ENCODE measurements around the gene THEMIS. TPM values are rescaled to one million over a fixed set of nuclear protein-coding genes. Genes with fewer than 3 reads are reported as not detected.

Gene THEMIS
- total RNA-seq, 1 donor from 2014 or later = not detected

- no peaks in the 10 kb centered on the region for H3F3A ChIP-seq (ENCODE audit: low read depth)
- H3K36me3 ChIP-seq = no peaks in the 10 kb centered on the region
- H3K4me1 ChIP-seq = no peaks in the 10 kb centered on the region
- H2AFZ ChIP-seq (replicated peaks) = no peak overlapping the region
- H3K27me3 ChIP-seq = no peaks in the 10 kb centered on the region
- DNase-seq (ENCODE audit: low spot score) = no peak
- no peak overlapping the region for H3K4me3 ChIP-seq
- no peak overlapping the region for H3K27ac Mint-ChIP-seq
- no peaks in the 10 kb centered on the region for H3K9me3 Mint-ChIP-seq
- no peak overlapping the region for H3K4me3 Mint-ChIP-seq
- no peaks in the 10 kb centered on the region for H4K20me1 ChIP-seq (ENCODE audit: low read depth)
- no peaks in the 10 kb centered on the region for H3K9me3 ChIP-seq (ENCODE audit: low read depth)
- H3K9ac ChIP-seq = no peak overlapping the region
- no peaks in the 10 kb centered on the region for H3K36me3 Mint-ChIP-seq
- H3K79me2 ChIP-seq (ENCODE audit: low read depth) = no peaks in the 10 kb centered on the region
- H3K4me1 Mint-ChIP-seq = no peaks in the 10 kb centered on the region
- no peak overlapping the region for H3K27ac ChIP-seq
- TF ChIP-seq EZH2 (IDR thresholded peaks at IDR 0.05) (no peak), EZH2phosphoT487 (IDR thresholded peaks at IDR 0.05) (no peak), CTCF (IDR thresholded peaks at IDR 0.05) (no peak)
- no peaks in the 10 kb centered on the region for H3K27me3 Mint-ChIP-seq (ENCODE audit: insufficient read depth, low read depth)
- H3K4me2 ChIP-seq = no peak overlapping the region
These were observed 92.9 kb downstream of the THEMIS start for GRCh38 chr6:127807806-127808517.

- no peak for DNase-seq (ENCODE audit: low spot score)
- no peaks in the 10 kb centered on the region for H3K9me3 ChIP-seq (ENCODE audit: low read depth)
- no peaks in the 10 kb centered on the region for H3K9me3 Mint-ChIP-seq
- H3K4me3 Mint-ChIP-seq = no peak overlapping the region
- H3K27me3 ChIP-seq = no peaks in the 10 kb centered on the region
- no peaks in the 10 kb centered on the region for H3K27me3 Mint-ChIP-seq (ENCODE audit: insufficient read depth, low read depth)
- no peaks in the 10 kb centered on the region for H3K79me2 ChIP-seq (ENCODE audit: low read depth)
- H3K4me1 Mint-ChIP-seq = no peaks in the 10 kb centered on the region
- H4K20me1 ChIP-seq (ENCODE audit: low read depth) = no peaks in the 10 kb centered on the region
- H3K4me3 ChIP-seq = no peak overlapping the region
- no peak for TF ChIP-seq EZH2phosphoT487 (IDR thresholded peaks at IDR 0.05)
- no peak for TF ChIP-seq EZH2 (IDR thresholded peaks at IDR 0.05)
- no peak for TF ChIP-seq CTCF (IDR thresholded peaks at IDR 0.05)
- no peak overlapping the region for H2AFZ ChIP-seq (replicated peaks)
- H3K36me3 ChIP-seq = no peaks in the 10 kb centered on the region
- no peaks in the 10 kb centered on the region for H3F3A ChIP-seq (ENCODE audit: low read depth)
- H3K9ac ChIP-seq = no peak overlapping the region
- no peak overlapping the region for H3K27ac ChIP-seq
- H3K27ac Mint-ChIP-seq = no peak overlapping the region
- no peaks in the 10 kb centered on the region for H3K36me3 Mint-ChIP-seq
- H3K4me1 ChIP-seq = no peaks in the 10 kb centered on the region
- H3K4me2 ChIP-seq = no peak overlapping the region
These were observed 104.1 kb downstream of the THEMIS start for GRCh38 chr6:127796713-127797112.

- Mint-ChIP-seq H3K27ac (no peak overlapping the region), H3K4me3 (no peak overlapping the region), H3K36me3 (no peaks in the 10 kb centered on the region), H3K9me3 (no peaks in the 10 kb centered on the region), H3K4me1 (no peaks in the 10 kb centered on the region), H3K27me3 (ENCODE audit: insufficient read depth, low read depth) (no peaks in the 10 kb centered on the region)
- H3K27ac ChIP-seq = no peak overlapping the region
- H3K9ac ChIP-seq = no peak overlapping the region
- H3F3A ChIP-seq (ENCODE audit: low read depth) = no peaks in the 10 kb centered on the region
- no peak overlapping the region for H3K4me2 ChIP-seq
- no peaks in the 10 kb centered on the region for H3K9me3 ChIP-seq (ENCODE audit: low read depth)
- no peaks in the 10 kb centered on the region for H3K79me2 ChIP-seq (ENCODE audit: low read depth)
- H2AFZ ChIP-seq (replicated peaks) = no peak overlapping the region
- no peaks in the 10 kb centered on the region for H3K4me1 ChIP-seq
- H3K36me3 ChIP-seq = no peaks in the 10 kb centered on the region
- no peak overlapping the region for H3K4me3 ChIP-seq
- H4K20me1 ChIP-seq (ENCODE audit: low read depth) = no peaks in the 10 kb centered on the region
- H3K27me3 ChIP-seq = no peaks in the 10 kb centered on the region
- DNase-seq (ENCODE audit: low spot score) = no peak
- TF ChIP-seq EZH2 (IDR thresholded peaks at IDR 0.05) (no peak), CTCF (IDR thresholded peaks at IDR 0.05) (no peak), EZH2phosphoT487 (IDR thresholded peaks at IDR 0.05) (no peak)
These were observed 106.5 kb downstream of the THEMIS start for GRCh38 chr6:127794405-127794804.
